ENCODE results near the gene DEAF1.

DEAF1 gene

DNA sequence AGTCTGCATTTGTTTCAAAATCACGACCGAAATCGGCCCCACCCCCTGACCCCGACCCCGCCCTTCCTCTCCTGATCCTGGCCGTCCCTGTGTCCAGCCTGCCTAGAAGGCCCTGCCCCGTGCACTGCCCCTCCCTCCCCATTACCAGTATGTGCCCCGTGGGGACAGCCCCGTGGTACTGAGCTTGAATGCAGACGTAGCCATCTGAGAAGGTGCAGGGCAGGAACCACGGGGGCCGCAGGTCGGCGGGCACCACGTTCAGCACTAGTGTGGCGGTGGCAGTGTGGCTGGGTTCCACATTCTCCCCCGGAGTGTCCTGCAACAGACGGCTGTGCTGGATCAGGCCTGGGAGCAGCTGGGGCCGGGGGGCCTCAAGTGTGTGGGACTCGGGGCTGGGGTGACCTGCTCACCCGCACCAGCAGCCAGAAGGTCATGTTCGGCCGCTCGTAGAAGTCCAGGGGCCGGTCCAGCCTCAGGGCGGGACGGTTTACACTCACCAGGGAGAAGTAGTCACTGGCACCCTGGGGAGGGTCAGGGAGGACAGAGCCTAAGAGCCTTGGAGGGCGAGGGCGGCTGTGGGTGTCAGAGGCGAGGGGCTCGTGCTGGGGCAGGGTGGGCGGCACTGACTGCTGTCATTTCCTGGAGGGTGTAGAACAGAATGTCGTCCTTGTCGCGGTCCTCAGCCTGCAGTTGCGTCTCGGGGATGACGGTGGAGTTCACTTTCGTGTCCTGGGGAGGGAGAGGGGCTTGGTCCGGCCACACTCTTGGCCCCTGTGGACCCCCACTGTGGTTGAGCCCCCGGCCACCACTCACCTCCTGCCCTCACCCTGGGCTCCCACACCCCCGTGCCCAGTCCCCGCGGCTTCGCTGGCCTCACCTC is 73.8 kb downstream of the DEAF1 start:
- DNase-seq: no peak

- no peak for DNase-seq
Observed at GRCh38 chr11:620201-620600, 74.8 kb downstream of the DEAF1 start.

DNA sequence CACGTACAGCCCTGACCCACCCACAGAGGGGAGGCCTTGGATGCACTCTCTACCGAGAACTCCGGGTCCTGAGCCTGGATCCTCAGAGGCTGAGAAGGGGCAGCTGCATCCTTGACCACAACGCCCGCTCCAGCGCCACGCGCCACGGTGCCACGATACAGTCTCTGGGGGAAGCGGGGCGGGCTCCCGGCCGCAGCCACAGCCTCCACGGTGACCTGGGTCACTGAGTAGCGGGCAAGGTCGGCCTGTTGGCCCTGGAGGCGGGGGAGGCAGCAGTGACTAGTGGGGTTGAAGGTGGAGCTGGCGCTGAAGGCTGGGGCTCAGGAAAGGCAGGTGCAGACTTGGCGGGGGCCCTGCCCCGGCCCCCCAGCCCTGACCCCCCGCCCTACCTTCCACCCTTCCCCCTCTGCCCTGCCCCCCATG is 75.4 kb downstream of the DEAF1 start:
- no peak for DNase-seq

DNA sequence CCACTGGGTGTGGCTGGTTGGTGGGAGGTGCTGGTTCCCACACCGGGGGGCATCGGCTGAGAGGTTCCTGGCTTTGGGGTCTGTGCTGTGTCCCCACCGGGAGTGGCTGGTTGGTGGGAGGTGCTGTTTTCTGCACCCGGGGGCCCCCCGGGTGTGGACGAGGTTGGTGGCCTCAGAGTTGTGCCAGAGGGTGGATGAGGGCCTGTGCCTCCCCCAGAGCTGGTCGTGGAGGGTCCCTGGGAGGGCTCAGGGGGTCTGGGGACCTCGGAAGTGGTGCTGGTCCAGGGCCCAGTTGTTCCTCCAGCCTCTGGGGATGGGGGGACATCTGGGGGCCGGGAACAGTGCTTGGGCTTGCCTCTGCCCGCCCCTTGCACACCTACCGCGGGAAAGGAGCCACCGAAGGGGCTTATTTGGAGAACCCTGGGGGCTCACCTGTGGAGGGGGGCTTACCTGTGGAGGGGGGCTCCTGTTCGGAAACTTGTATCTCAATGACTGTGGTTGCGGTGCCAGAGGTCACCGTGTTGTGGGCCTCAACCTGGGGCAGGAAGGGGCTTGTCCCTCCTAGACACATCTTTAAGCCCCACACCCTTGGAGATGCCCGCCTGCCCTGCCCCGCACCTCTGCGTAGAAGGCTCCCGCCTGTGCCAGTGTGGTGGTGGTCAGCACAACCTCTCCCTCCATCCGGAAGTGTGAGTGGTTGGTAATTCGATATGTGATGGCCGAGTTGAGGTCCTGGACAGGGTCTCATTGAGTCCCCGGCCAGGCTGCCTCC is 76.0 kb downstream of the DEAF1 start:
- no peak for DNase-seq

DNA sequence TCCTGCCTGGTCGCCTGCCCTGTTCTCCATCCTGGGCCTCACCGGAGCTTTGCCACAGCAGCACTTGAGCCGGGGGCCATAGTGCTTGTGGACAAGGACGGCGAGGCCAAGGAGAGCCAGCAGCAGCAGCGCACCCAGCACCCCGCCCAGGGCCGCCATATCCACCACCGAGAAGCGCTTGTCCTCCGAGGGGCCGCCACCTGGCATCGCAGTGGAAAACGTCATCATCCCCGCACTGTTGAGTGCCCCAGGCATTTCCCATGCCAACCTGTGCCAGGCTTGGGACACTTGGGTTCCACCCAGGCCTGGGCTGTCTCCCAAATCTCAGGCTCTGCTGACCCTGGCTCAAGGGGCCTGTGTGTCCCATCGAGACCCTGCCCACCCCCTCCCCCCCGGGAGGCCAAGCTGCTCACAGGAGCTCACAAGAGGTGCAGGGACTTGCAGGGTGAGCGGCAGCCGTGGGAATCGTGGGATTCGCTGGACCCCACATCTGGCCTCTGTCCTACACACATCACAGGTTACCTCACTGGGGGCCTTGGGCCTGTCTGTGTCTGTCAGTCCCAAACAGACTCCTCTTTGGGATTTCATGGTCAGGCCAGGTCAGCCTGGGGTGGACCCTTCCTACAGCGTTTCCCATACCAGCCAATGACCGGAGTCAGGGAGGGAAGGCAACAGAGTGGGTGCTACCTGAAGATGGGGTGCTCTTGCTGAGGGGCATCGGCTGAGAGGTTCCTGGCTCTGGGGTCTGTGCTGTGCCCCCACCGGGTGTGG is 76.9 kb downstream of the DEAF1 start:
- DNase-seq: no peak

DNA sequence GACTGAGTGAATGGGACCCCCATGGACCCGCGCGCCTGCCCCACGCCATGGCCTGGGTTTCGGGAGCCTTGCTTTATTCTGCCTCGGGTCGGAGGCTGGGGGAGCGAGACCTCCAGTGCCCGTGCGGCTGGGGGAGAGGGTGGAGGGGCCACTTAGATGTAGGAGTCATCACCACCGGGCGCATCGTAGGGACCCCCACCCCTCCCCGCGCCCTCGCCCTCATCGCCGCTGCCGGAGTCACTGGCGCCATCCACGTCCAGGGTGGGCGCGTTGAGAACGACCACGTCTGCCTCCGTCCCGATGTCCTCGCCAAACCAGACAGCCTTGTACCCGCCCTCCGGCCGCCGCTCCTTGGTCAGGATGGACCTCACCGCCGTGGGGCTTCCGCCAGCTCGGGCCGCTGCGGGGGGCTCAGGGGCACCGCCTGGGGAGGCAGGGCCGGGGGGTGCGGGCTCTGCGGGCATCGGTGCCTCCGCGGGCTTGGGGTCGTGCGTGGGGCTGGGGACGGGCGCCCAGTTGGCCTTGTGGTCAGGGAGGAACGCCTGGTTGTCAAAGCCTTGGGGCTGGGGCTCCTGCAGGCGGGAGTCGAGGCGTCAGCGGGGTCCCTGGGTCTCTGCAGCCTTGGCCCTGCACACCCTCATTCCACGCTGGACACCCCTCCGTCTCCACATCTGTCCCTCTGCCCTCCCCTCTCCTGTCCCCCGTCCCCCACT is 77.7 kb downstream of the DEAF1 start:
- DNase-seq: no peak

DNA sequence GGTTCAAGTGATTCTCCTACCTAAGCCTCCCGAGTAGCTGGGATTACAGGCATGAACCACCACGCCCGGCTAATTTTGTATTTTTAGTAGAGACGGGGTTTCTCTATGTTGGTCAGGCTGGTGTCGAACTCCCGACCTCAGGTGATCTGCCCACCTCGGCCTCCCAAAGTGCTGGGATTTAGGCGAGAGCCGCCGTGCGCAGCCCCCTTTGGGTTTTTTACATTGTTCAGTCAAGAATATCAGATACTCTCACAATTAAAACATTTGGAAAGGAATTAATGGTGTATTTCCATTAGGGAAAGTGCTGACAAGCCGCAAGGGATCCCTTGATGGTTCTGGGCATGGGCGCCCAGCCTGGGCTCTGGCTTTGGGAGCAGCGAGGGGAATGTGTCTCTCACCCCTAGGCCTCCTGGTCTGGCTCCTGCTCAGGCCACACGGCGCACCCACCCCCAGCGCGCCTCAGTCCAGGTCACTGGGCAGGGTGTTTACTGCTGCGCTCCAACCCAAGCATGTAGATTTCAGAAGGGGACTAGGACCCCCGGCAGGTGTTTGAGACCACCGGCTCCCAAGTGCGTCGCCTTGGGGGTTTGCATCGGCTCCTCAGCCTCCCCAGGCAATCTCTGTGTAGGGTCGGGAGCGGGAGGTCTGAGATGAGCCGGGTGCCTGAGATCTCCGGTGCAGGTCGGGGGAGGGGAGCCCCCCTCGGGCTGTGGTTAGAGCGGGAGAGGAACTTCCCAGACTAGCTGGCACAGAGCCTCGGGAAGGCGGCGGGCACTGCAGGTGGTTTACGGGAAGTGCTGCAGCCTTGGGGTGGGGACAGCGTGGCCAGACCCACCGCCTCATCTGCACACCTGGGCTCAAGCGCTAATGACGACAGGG is 78.5 kb downstream of the DEAF1 start:
- no peak for DNase-seq

DNA sequence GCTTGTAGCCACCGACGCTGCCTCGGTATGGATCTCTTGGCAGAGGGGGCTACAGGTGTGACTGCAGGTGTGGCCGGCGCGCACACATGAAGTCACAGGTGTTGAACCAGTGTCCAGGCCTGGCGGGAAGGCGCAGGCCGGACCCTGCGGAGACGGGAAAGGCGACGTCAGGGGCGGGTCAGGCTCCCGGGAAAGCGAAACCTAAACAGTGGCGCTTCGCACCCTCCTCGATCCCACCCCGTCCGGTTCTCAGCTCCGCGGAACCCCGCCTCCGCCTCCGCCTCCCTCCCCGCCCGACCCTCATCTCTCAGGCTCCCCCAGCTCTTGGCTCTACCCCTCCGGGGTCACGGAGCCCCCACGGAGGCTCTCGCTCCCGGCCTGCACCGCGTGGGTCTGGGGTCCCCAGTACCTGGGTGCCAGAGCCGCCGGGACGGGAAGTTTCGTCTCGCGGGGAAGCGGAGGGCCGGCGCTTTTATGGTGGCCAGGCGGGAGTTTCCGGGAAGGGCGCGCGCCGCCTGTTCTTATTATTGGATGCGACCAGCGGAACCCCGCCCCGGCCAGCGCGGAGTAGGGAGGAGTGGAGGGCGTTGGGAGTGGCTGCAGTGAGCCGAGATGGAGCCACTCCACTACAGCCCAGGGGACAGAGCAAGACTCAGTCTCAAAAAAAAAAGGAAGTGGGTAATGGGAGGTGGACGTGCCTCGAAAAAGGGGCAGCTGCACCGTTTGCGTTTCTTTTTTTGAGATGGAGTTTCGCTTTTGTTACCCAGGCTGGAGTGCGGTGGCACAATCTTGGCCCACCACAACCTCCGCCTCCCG is 79.3 kb downstream of the DEAF1 start, which contains the start of gene IRF7:
Gene IRF7, minus strand, starts transcription at position 447 of the 816 bp plus-strand sequence. CDS start 586 bp downstream, outside the sequence.
- peak; percentile 82 for DNase-seq

GRCh38 chr11:614623-615503 is 80.2 kb downstream of the DEAF1 start:
- DNase-seq: no peak

DNA sequence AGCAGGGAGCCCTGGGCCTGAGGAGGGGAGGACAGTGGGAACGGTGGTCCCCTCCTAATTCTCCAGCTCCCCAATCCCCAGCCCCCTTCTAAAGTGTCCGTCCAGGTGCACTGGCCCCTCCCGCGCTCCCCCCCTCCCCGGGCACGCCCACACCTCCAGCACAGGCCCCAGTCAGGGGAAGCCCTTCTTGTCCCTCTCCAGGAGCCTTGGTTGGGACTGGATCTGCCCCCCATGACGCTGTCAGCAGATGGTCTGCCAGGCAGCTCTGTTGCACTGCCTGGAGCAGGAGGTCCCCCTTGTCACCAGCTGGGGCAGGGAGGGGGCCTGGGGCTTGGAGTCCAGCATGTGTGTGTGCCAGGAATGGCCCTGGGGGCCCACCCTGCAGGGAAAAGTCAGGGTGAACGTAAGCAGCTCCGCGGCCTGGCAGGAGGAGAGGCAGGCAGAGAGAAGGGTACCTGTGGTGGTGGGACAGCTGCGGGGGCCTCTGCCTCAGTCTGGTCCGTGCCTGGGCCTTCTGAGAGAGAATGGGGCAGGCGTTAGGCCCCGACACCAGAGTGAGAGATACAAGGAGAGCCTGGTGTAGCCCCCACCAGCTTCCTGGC is 80.9 kb downstream of the DEAF1 start:
- DNase-seq: no peak

DNA sequence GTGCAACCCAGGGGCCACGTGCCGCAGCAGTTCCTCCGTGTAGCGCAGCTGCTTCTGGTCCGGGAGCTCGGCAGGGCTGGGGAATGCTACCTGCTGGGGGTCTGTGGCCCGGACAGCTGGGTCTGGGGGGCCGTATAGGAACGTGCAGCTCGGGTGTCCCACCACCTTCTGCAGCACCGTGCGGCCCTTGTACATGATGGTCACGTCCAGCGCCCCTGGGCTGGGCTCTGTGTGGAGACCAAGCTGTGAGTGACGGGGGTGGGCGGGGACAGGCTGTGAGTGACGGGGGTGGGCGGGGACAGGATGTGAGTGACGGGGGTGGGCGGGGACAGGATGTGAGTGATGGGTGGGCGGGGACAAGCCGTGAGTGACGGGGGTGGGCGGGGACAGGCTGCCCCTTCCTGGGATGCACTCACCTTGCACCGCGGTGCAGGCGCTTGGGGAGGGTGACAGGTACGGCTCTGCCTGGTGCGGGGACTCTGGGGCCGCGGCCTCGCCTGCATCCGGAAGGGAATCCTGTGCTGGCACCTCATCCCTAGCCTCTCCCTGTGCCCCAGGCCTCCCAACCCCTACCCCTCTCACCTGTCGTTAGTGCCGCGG is 81.6 kb downstream of the DEAF1 start:
- peak; percentile 8 for DNase-seq

DNA sequence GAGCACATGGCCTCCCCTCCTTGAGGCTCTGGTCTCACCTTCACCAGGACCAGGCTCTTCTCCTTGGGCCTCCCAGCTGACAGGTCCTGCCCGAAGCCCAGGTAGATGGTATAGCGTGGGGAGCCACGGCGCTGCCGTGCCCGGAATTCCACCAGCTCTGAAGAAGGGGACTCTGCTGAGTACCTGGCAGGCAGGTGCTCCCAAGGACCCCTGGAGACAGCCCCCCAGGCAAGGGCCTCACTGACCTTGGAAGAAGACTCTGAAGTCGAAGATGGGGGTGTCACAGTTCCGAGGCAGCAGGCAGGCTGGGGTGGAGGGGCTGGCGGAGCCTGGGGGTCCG is 82.1 kb downstream of the DEAF1 start:
- no peak for DNase-seq

- peak; percentile 47 for DNase-seq
Observed at GRCh38 chr11:612201-612960, 82.6 kb downstream of the DEAF1 start.

- DNase-seq: no peak
Observed at GRCh38 chr11:611001-611996, 83.7 kb downstream of the DEAF1 start.

DNA sequence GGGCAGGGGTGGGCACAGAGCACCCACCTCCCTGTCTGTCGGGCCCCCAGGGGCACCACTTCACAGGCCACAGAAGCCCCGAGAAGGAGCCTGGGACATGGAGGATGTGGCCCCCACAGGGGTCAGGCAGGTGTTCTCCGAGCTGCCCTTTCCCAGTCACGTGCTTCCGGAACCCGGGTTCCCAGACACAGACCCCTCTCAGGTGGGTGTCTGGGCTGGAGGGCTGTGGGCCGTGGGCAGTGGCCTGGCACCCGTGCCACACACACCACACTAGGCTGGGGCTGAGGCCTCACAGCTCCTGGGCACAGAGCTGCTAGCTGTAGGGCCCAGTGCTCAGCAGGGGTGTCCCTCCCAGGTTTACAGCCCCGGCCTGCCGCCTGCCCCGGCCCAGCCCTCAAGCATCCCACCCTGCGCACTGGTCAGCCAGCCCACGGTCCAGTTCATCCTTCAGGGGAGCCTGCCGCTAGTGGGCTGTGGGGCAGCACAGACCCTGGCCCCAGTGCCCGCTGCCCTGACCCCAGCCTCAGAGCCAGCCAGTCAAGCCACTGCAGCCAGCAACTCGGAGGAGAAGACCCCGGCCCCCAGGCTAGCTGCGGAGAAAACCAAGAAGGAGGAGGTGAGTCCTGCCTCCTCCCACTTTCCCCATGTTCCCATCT is 84.7 kb downstream of the DEAF1 start:
- DNase-seq: no peak

DNA sequence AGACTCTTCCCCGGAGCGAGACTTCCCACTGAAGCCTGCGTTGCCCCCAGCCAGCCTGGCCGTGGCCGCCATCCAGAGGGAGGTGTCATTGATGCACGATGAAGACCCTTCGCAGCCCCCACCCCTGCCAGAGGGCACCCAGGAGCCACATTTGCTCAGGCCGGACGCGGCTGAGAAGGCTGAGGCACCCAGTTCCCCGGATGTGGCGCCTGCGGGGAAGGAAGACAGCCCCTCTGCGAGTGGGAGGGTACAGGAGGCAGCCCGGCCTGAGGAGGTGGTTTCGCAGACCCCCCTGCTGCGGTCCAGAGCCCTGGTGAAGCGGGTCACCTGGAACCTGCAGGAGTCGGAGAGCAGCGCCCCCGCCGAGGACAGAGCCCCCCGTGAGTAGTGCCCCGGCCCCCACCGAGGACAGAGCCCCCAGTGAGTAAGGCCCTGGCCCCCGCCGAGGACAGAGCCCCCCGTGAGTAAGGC is 85.6 kb downstream of the DEAF1 start:
- no peak for DNase-seq
